GM21515 (cell line): ENCODE data around the gene SMPDL3B.
"Not testable (repeated sequence)": the region's sequence is repeated elsewhere in the genome, so short reads cannot be mapped to it uniquely, and the experiment has no call there.

ENCODE experiments used
- ATAC-seq: cut with Tn5 transposase; IDR thresholded peaks from one replicate; pipeline ENCODE4 v1.9.1; 2021; ENCODE audit not compliant: unreplicated experiment

Gene SMPDL3B

GRCh38 chr1:27967884-27968466, 33.2 kb downstream of the SMPDL3B start:
- no peak for ATAC-seq

GRCh38 chr1:27968692-27969091, 33.9 kb downstream of the SMPDL3B start:
- ATAC-seq: no peak

GRCh38 chr1:27970401-27970800, 35.6 kb downstream of the SMPDL3B start:
- ATAC-seq: no peak

GRCh38 chr1:27971674-27972073, 36.9 kb downstream of the SMPDL3B start:
- no peak for ATAC-seq

- no peak for ATAC-seq
These were observed 37.3 kb downstream of the SMPDL3B start for GRCh38 chr1:27972141-27972540.

- no peak for ATAC-seq
These were observed 39.1 kb downstream of the SMPDL3B start for GRCh38 chr1:27973771-27974416.

GRCh38 chr1:27974417-27974781, 39.6 kb downstream of the SMPDL3B start:
- no peak for ATAC-seq

- ATAC-seq: no peak
These were observed 44.5 kb downstream of the SMPDL3B start for GRCh38 chr1:27979151-27979858.

- ATAC-seq: no peak
These were observed 45.0 kb downstream of the SMPDL3B start for GRCh38 chr1:27979859-27980201.

- ATAC-seq: no peak
These were observed 45.5 kb downstream of the SMPDL3B start for GRCh38 chr1:27980216-27980845.

- no peak for ATAC-seq
These were observed 46.3 kb downstream of the SMPDL3B start for GRCh38 chr1:27981145-27981544.

- ATAC-seq: no peak
These were observed 56.2 kb downstream of the SMPDL3B start for GRCh38 chr1:27990920-27991537.

GRCh38 chr1:27992276-27992675, 57.5 kb downstream of the SMPDL3B start:
- no peak for ATAC-seq

GRCh38 chr1:27993241-27993640, 58.4 kb downstream of the SMPDL3B start:
- no peak for ATAC-seq

- no peak for ATAC-seq
These were observed 59.3 kb downstream of the SMPDL3B start for GRCh38 chr1:27994060-27994459.

- not testable (repeated sequence) for ATAC-seq
These were observed 59.7 kb downstream of the SMPDL3B start for GRCh38 chr1:27994526-27994925.

- no peak for ATAC-seq
These were observed 64.3 kb downstream of the SMPDL3B start for GRCh38 chr1:27999055-27999454.

GRCh38 chr1:28002600-28002999, 67.8 kb downstream of the SMPDL3B start:
- ATAC-seq: no peak

GRCh38 chr1:28003117-28003516, 68.3 kb downstream of the SMPDL3B start:
- ATAC-seq: not testable (repeated sequence)
